Measurements from ENCODE around the gene C11orf65. TPM values are rescaled to one million over a fixed set of nuclear protein-coding genes. Genes with fewer than 3 reads are reported as not detected.
"Not testable (repeated sequence)": the region's sequence is repeated elsewhere in the genome, so short reads cannot be mapped to it uniquely, and the experiment has no call there.

Gene C11orf65
- total and polyA plus RNA-seq, 7 donors = 0.14 to 1.1 (median 0.42) TPM; not detected in 2

GRCh38 chr11:108414958-108415357, 52.4 kb downstream of the C11orf65 start:
- intact Hi-C loops (cut with DNase I) = no loop called here
- TF ChIP-seq, protein P1, sequence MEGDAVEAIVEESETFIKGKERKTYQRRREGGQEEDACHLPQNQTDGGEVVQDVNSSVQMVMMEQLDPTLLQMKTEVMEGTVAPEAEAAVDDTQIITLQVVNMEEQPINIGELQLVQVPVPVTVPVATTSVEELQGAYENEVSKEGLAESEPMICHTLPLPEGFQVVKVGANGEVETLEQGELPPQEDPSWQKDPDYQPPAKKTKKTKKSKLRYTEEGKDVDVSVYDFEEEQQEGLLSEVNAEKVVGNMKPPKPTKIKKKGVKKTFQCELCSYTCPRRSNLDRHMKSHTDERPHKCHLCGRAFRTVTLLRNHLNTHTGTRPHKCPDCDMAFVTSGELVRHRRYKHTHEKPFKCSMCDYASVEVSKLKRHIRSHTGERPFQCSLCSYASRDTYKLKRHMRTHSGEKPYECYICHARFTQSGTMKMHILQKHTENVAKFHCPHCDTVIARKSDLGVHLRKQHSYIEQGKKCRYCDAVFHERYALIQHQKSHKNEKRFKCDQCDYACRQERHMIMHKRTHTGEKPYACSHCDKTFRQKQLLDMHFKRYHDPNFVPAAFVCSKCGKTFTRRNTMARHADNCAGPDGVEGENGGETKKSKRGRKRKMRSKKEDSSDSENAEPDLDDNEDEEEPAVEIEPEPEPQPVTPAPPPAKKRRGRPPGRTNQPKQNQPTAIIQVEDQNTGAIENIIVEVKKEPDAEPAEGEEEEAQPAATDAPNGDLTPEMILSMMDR (IDR thresholded peaks at IDR 0.05) = no peak
- no peaks in the 10 kb centered on the region for H3K4me1 ChIP-seq

GRCh38 chr11:108405706-108406105, 61.6 kb downstream of the C11orf65 start:
- Histone ChIP-seq H3K27me3 (no peaks in the 10 kb centered on the region), H3K4me1 (no peaks in the 10 kb centered on the region), H3K9me3 (peaks cover 0 to 2% (median 0%) of the 10 kb centered on the region in 4 donors), H3K36me3 (no peaks in the 10 kb centered on the region), H3K27ac (no peak overlapping the region), H3K4me3 (no peak overlapping the region)
- WGBS, 2 donors = 91% methylated on average over 1 of the region's 1 CpG
- DNase-seq = no peak
- intact Hi-C loops (cut with DNase I) = no loop called here
- no peak for TF ChIP-seq POLR2A (IDR thresholded peaks at IDR 0.05)
- no peak for TF ChIP-seq EP300 (IDR thresholded peaks at IDR 0.05)
- no peak for TF ChIP-seq POLR2AphosphoS5 (IDR thresholded peaks at IDR 0.05)

More at GRCh38 chr11:108414958-108415357, 52.4 kb downstream of the C11orf65 start:
- Histone ChIP-seq H3K27ac (no peak overlapping the region), H3K4me3 (no peak overlapping the region), H3K27me3 (no peaks in the 10 kb centered on the region), H3K9me3 (no peaks in the 10 kb centered on the region), H3K36me3 (no peaks in the 10 kb centered on the region)
- DNase-seq = no peak

GRCh38 chr11:108403052-108403451, 64.3 kb downstream of the C11orf65 start:
- no peak overlapping the region for H3K4me3 ChIP-seq
- WGBS, 2 donors = 64 to 74% methylated on average over 1 of the region's 1 CpG
- H3K9me3 ChIP-seq = no peaks in the 10 kb centered on the region
- TF ChIP-seq EP300 (IDR thresholded peaks at IDR 0.05) = no peak
- no peak for TF ChIP-seq POLR2AphosphoS5 (IDR thresholded peaks at IDR 0.05)
- TF ChIP-seq POLR2A (IDR thresholded peaks at IDR 0.05) = no peak
- TF ChIP-seq, protein P1 (IDR thresholded peaks at IDR 0.05) = no peak
- no peak overlapping the region for H3K27ac ChIP-seq
- DNase-seq = no peak
- intact Hi-C loops (cut with DNase I) = no loop called here
- no peaks in the 10 kb centered on the region for H3K4me1 ChIP-seq
- no peaks in the 10 kb centered on the region for H3K36me3 ChIP-seq
- no peaks in the 10 kb centered on the region for H3K27me3 ChIP-seq

GRCh38 chr11:108402241-108402640, 65.1 kb downstream of the C11orf65 start:
- WGBS, 2 donors = 93 to 98% methylated on average over 1 of the region's 1 CpG
- Histone ChIP-seq H3K4me3 (no peak overlapping the region), H3K9me3 (no peaks in the 10 kb centered on the region), H3K27ac (no peak overlapping the region), H3K36me3 (no peaks in the 10 kb centered on the region), H3K27me3 (no peaks in the 10 kb centered on the region), H3K4me1 (no peaks in the 10 kb centered on the region)
- TF ChIP-seq POLR2A (IDR thresholded peaks at IDR 0.05) = no peak
- TF ChIP-seq POLR2AphosphoS5 (IDR thresholded peaks at IDR 0.05) = no peak
- TF ChIP-seq EP300 (IDR thresholded peaks at IDR 0.05) = no peak
- TF ChIP-seq, protein P1 (IDR thresholded peaks at IDR 0.05) = no peak
- DNase-seq = no peak
- intact Hi-C loops (cut with DNase I) = no loop called here

DNA sequence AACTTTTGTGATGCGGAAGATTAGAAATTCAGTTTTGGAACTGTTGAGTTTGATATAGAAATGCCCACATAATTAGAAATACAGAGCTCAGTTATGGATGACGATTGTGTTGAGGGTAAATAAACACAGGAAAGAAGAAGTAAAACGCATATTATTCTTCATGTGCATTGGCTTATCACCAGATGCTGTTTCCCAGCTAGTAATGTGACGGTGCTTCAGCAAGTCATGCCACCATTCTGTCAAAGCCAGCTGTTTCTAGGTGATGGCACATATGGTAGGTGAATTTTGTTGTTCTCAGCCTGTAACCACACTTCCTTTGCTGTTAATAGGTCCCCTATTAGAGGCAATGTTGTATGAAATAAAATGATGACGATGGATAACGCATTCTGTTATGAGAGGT, 68.9 kb downstream of the C11orf65 start:
- no peaks in the 10 kb centered on the region for H3K36me3 ChIP-seq
- no peak for DNase-seq
- no peaks in the 10 kb centered on the region for H3K27me3 ChIP-seq
- no peak overlapping the region for H3K27ac ChIP-seq
- H3K9me3 ChIP-seq = no peaks in the 10 kb centered on the region
- WGBS, 2 donors = 87 to 90% methylated on average over 6 of the region's 6 CpGs
- intact Hi-C loops (cut with DNase I) = no loop called here
- TF ChIP-seq EP300 (IDR thresholded peaks at IDR 0.05) = no peak
- TF ChIP-seq POLR2A (IDR thresholded peaks at IDR 0.05) = no peak
- H3K4me1 ChIP-seq = no peaks in the 10 kb centered on the region
- no peak overlapping the region for H3K4me3 ChIP-seq

DNA sequence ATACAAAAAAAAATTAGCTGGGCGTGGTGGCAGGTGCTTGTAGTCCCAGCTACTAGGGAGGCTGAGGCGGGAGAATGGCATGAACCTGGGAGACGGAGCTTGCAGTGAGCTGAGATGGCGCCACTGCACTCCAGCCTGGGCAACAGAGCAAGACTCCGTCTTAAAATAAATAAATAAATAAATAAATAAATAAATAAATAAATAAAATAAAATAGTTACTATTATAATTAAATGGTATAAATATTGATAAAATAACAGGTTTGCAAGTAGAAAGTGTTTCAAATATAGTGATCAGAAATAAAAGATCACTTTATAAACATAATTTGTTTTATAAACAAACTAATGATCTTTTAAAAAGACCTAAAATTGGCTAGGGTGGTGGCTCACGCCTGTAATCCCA, 70.7 kb downstream of the C11orf65 start:
- H3K9me3 ChIP-seq; H3K27ac ChIP-seq; DNase-seq; H3K27me3 ChIP-seq; intact Hi-C loops (cut with DNase I); H3K4me1 ChIP-seq; H3K4me3 ChIP-seq; H3K36me3 ChIP-seq: not testable (repeated sequence)
- 94 to 96% methylated on average over 6 of the region's 6 CpGs for WGBS, 2 donors

Data from sigmoid colon (tissue), 7 donors.